GM21423 (cell line): Measurements from ENCODE around the gene PPP1R36.
A peak's percentile ranks its signal among the peaks of the same experiment; 100 is the strongest.
"Not testable (repeated sequence)": the region's sequence is repeated elsewhere in the genome, so short reads cannot be mapped to it uniquely, and the experiment has no call there.

Source experiments
- ATAC-seq: cut with Tn5 transposase; IDR thresholded peaks from one replicate; pipeline ENCODE4 v1.9.1; 2021; ENCODE audit warnings: mild to moderate bottlenecking, moderate library complexity; ENCODE audit not compliant: unreplicated experiment

Gene PPP1R36

GRCh38 chr14:64549791-64550620, at the start of gene PPP1R36:
TSS of gene PPP1R36 (plus strand) at chr14:64549961. CDS start at chr14:64549998, 37 bp downstream.
- no peak for ATAC-seq

- ATAC-seq, result no peak
Measured at GRCh38 chr14:64500088-64500487, 49.7 kb upstream of the PPP1R36 start.

- no peak for ATAC-seq
Measured at GRCh38 chr14:64501411-64502171, 48.2 kb upstream of the PPP1R36 start.

- ATAC-seq, result no peak
Measured at GRCh38 chr14:64502456-64502855, 47.3 kb upstream of the PPP1R36 start.

- peak; percentile 1 for ATAC-seq
Measured at GRCh38 chr14:64502887-64503433, 46.8 kb upstream of the PPP1R36 start.

- peak; percentile 58 for ATAC-seq
Measured at GRCh38 chr14:64503434-64504309, 46.1 kb upstream of the PPP1R36 start, which contains the start of gene ZBTB25. TSS of gene ZBTB25 (minus strand) at chr14:64503838. CDS start at chr14:64490533, 13,305 bp downstream.

- ATAC-seq, result peak; percentile 27
Measured at GRCh38 chr14:64504310-64504896, 45.4 kb upstream of the PPP1R36 start, which contains the start of gene ZBTB1. TSS of gene ZBTB1 (plus strand) at chr14:64504770. CDS start at chr14:64521505, 16,735 bp downstream.

- peak; percentile 31 for ATAC-seq
Measured at GRCh38 chr14:64504897-64505794, 44.6 kb upstream of the PPP1R36 start.

- ATAC-seq, result no peak
Measured at GRCh38 chr14:64506721-64507120, 43.0 kb upstream of the PPP1R36 start.

GRCh38 chr14:64507376-64508156, 42.2 kb upstream of the PPP1R36 start:
- ATAC-seq, result no peak

- ATAC-seq, result no peak
Measured at GRCh38 chr14:64508215-64508776, 41.5 kb upstream of the PPP1R36 start.

GRCh38 chr14:64509036-64509435, 40.7 kb upstream of the PPP1R36 start:
- no peak for ATAC-seq

GRCh38 chr14:64510825-64511671, 38.7 kb upstream of the PPP1R36 start:
- ATAC-seq, result no peak

- no peak for ATAC-seq
Measured at GRCh38 chr14:64513271-64513670, 36.5 kb upstream of the PPP1R36 start.

- no peak for ATAC-seq
Measured at GRCh38 chr14:64515053-64515452, 34.7 kb upstream of the PPP1R36 start.

GRCh38 chr14:64516969-64517368, 32.8 kb upstream of the PPP1R36 start:
- no peak for ATAC-seq

- ATAC-seq, result not testable (repeated sequence)
Measured at GRCh38 chr14:64517667-64518066, 32.1 kb upstream of the PPP1R36 start.
